HG02610 (cell line): ENCODE results near the gene OR10G8.
A peak's percentile ranks its signal among the peaks of the same experiment; 100 is the strongest.

Experiments used
- ATAC-seq: cut with Tn5 transposase; IDR thresholded peaks from one replicate; pipeline ENCODE4 v1.9.1; 2021; ENCODE audit warnings: mild to moderate bottlenecking, moderate library complexity; ENCODE audit not compliant: unreplicated experiment

The OR10G8 gene

DNA sequence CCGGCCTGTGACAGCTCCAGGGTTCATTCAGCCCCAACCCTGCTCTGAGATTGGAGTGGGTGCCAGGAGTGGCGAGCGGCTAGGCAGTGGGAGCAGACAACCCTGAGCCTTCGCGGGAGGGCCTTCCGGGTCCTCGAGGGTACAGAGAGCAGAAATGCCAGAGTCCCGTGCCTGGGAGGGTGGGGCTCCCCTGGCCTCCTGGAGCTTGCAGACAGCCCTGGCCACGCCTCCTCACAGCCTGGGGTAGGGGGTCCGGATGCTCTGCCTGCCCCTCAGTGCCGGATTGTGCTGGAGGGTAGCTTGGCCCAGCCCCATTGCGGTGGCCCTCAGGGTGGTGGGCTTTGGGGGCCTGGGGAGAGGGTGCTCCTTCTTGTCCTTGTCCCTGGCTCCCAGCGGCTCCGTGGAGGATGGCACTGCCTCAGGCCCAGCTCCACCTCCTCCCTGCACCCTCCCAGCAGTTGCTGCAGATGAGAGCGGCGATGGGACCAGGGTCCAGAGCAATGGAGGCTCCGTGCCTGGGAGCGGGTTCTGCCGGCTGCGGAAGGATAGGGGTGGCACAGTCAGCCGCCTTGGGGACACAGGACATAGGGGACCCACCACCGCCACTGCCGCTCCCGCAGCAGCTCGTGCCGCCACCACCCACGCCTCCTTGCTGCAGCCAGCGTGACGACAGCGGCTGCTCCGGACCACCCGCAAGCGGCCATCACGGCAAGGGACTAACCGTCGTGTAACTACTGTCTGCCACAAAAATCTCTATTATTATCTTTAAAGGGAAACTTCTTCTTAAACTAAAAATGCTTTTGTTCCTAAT is 49.4 kb downstream of the OR10G8 start:
- peak; percentile 61 for ATAC-seq

DNA sequence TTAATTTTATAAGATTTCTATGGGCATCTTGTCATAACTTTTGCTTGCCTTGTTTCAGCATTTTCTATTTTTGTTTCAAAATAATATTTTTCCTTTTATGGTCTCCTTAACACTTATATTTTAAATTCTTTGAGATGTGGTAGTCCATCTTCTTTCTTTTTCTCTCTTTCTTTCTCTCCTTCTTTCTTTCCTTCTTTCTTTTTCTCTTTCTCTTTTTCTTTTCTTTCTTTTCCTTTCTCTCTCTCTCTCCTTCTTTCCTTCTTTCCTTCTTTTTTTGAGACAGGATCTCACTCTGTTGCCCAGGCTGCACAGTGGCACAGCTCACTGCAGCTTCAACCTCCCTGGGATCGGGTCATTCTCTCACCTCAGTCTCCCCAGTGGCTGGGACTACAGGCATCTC is 50.7 kb downstream of the OR10G8 start:
- no peak for ATAC-seq

DNA sequence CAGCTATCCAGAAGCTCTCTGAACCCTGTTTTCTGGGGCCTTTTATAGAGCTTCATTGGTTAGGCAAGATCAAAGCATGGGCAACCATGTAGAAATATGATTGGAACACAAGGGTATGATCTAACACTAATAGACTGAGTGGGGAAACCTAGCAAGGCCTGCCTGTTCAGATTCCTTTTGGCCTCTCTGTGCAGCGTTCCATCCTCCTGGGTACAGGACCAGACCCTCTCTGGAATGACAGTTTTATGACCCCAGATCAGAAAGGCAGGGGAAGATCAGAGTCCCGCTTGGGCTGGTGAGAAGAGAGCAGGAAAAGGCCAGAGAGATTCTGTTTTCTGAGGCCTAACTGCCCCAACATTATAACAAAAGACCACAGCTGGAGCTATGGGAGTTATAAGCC is 52.0 kb downstream of the OR10G8 start:
- ATAC-seq: no peak

DNA sequence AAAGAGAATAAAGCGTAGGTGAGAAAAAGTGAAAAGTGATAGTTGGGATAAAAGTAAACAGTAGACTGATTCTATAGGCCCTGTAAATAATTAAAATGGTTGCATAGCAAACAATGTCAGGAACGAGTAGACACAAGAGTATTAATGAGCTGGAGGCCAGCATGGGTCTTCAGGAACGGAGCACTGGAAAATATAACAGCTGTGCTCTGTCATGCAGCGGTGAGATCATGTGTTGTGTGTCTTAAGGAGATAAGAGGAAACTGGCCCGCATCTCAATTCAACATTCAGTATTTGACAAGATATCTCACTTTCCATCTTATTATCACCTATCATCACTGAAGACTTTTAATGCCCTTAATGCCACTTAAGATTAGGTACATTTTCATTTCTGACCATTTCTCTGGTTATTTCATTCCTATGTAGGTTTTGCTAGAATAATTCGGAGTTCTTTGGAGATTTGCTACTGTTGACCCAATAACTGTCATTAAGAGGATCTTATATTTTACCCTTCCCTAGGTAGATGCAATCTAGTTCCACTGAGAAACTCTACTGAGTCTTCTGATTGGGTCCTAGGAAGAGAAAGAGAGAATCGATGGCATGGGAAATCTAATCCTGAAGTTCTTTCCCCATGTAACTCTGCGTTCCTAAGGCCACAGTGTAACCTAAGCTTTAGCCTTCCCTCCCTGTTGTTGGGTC is 53.2 kb downstream of the OR10G8 start:
- no peak for ATAC-seq
